AG09319 (cell line): ENCODE data around the gene WDCP.
"Not testable (repeated sequence)": the region's sequence is repeated elsewhere in the genome, so short reads cannot be mapped to it uniquely, and the experiment has no call there.

Experiments used
- DNase-seq: peaks from one replicate; pipeline ENCODE4 v3.0.0-alpha.2; 2010; ENCODE audit warnings: low read depth; ENCODE audit errors: extremely low read depth
- TF ChIP-seq, protein P1 (sequence below): IDR thresholded peaks from 2 replicates; pipeline ENCODE4 v1.5.1; 2011; ENCODE audit warnings: low read depth, mild to moderate bottlenecking, inconsistent platforms, low read length, moderate library complexity

Gene WDCP, protein sequence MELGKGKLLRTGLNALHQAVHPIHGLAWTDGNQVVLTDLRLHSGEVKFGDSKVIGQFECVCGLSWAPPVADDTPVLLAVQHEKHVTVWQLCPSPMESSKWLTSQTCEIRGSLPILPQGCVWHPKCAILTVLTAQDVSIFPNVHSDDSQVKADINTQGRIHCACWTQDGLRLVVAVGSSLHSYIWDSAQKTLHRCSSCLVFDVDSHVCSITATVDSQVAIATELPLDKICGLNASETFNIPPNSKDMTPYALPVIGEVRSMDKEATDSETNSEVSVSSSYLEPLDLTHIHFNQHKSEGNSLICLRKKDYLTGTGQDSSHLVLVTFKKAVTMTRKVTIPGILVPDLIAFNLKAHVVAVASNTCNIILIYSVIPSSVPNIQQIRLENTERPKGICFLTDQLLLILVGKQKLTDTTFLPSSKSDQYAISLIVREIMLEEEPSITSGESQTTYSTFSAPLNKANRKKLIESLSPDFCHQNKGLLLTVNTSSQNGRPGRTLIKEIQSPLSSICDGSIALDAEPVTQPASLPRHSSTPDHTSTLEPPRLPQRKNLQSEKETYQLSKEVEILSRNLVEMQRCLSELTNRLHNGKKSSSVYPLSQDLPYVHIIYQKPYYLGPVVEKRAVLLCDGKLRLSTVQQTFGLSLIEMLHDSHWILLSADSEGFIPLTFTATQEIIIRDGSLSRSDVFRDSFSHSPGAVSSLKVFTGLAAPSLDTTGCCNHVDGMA

DNA sequence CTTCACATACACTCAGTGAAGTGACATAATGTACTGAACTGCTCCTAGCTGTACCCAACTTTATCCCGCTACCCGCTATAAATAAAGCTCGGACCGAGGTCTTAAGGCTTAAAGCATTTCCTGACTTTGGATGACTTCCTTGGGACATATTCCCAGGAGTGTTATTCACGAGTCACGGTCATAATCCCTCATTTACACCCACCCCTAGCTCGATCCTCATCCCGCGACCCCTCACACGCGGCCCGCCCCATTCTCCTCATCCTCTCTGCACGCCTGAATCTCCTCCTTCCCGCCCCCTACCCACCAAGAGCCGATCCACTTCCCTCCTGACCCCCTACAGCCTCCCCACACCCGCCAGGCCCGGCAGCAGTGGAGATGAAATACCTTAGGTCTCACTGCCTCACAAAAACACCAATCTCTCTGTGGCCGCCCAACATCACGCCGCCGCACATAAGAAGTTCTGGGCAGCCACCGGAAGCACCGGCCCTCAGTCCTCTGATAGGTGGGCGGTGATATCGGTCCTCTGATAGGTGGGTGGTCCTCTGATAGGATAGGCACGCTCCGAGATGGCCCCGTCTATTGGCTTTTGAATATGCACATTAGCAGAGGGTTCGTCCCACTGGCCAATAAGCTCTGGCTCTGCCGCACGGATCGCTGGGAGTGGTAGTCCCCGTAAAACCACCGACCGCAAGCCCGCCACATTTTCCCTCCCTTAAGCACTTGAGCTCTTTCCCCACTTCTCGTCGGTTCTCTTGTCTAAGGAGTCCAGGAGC lies at the start of gene WDCP:
Gene WDCP, minus strand, starts transcription at position 462 of the 773 bp plus-strand sequence. CDS start 7,897 bp downstream, outside the sequence.
- peak; percentile 95 for DNase-seq
- TF ChIP-seq, protein P1, sequence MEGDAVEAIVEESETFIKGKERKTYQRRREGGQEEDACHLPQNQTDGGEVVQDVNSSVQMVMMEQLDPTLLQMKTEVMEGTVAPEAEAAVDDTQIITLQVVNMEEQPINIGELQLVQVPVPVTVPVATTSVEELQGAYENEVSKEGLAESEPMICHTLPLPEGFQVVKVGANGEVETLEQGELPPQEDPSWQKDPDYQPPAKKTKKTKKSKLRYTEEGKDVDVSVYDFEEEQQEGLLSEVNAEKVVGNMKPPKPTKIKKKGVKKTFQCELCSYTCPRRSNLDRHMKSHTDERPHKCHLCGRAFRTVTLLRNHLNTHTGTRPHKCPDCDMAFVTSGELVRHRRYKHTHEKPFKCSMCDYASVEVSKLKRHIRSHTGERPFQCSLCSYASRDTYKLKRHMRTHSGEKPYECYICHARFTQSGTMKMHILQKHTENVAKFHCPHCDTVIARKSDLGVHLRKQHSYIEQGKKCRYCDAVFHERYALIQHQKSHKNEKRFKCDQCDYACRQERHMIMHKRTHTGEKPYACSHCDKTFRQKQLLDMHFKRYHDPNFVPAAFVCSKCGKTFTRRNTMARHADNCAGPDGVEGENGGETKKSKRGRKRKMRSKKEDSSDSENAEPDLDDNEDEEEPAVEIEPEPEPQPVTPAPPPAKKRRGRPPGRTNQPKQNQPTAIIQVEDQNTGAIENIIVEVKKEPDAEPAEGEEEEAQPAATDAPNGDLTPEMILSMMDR = no peak

DNA sequence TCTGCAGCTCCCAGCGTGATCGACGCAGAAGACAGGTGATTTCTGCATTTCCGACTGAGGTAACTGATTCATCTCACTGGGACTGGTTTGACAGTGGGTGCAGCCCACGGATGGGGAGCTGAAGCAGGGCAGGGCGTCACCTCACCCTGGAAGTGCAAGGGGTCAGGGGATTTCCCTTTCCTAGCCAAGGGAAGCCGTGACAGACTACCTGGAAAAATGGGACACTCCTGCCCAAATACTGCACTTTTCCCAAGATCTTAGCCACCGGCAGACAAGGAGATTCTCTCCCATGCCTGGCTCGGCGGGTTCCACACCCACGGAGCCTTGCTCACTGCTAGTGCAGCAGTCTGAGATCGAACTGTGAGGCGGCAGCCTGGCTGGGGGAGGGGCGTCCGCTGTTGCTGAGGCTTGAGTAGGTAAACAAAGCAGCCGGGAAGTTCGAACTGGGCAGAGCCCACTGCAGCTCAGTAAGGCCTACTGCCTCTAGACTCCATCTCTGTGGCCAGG lies 48.0 kb upstream of the WDCP start:
- not testable (repeated sequence) for DNase-seq

DNA sequence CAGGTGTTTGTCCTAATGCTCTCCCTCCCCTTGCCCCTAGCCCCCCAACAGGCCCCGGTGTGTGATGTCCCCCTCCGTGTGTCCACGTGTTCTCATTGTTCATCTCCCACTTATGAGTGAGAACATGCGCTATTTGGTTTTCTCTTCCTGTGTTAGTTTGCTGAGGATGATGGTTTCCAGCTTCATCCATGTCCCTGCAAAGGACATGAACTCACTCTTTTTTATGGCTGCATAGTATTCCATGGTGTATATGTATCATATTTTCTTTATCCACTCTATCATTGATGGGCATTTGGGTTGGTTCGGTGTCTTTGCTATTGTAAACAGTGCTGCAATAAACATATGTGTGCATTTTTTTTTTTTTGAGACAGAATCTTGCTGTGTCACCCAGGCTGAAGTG lies 46.1 kb upstream of the WDCP start:
- DNase-seq = not testable (repeated sequence)

DNA sequence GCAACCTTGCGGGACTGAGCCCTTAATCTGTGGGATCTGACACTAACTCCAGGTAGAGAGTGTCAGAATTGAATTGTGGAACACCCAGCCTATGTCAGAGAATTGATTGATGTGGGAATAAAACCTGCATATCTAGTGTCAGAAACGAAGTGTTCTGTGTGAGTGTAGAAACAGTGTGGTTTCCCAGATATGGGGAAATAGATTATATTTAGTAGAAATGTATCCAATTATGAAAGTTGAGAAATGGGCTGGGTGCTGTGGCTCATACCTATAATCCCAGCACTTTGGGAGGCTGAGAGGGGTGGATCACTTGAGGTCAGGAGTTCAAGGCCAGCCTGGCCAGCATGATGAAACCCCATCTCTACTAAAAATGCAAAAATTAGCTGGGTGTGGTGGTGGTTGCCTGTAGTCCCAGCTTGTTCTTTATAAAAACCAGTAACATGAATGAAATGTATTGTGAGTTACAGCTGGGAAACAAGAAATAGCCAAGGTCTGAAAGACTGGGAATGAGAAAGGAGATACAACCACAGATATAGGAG lies 41.7 kb upstream of the WDCP start:
- no peak for DNase-seq
- TF ChIP-seq, protein P1 = no peak

DNA sequence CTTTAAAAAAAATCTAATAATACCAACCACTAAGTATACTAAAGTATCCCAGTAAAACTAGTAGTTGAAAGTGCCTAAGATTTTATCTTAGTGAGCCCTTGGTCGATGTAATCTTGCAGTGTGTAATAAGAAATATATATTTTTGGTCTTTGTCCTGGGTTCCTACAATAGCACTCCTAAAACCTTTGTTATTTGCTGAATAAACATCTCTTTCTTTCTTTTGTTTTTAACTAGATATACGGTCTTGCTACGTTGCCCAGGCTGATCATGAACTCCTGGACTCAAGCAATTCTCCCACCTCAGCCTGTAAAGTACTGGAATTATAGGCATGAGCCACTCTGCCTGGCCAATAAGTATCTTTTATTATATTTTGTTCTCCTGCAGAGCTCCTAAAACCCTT lies 39.8 kb upstream of the WDCP start:
- TF ChIP-seq, protein P1 = no peak
- no peak for DNase-seq

DNA sequence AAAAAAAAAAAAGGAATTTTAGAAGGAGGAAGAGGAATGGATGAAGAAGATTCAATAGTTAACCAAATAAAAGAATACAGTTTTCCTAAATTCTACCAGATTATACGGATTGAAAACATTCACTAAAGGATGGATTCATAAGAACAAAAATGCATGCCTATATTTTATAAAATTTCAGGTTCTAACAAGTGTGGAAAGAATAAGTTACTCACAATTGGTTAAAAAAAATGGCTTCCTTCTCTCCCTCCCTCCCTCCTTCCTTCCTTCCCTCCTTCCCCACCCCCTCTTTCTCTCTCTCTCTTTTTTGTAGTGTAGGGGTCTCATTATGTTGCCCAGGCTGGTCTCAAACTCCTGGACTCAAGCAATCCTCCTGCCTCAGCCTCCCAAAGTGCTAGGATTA lies 39.0 kb upstream of the WDCP start:
- TF ChIP-seq, protein P1 = no peak
- DNase-seq = no peak

DNA sequence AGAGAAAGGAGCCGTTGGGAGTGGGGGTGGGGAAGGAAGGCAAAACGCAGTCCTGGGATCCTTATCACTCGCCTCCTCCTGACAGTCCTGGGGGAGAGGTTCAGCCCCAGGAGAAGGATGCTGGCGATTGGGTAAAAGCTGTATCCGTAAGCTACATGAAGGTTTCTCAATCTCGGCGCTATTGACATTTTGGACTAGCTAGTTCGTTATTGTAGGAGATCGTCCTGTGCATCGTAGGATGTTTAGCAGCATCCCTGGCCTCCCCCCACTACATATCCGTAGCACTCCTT lies 38.0 kb upstream of the WDCP start:
- DNase-seq = no peak
- TF ChIP-seq, protein P1 = no peak
